Dedifferentiated amniotic fluid mesenchymal stem cell (primary cell): ENCODE results near the gene VPS13D.
A peak's percentile ranks its signal among the peaks of the same experiment; 100 is the strongest.
"Not testable (repeated sequence)": the region's sequence is repeated elsewhere in the genome, so short reads cannot be mapped to it uniquely, and the experiment has no call there.

Source experiments
- DNase-seq: peaks from one replicate; pipeline ENCODE4 v3.0.0-alpha.2; 2016; ENCODE audit errors: extremely low spot score

Gene VPS13D

DNA sequence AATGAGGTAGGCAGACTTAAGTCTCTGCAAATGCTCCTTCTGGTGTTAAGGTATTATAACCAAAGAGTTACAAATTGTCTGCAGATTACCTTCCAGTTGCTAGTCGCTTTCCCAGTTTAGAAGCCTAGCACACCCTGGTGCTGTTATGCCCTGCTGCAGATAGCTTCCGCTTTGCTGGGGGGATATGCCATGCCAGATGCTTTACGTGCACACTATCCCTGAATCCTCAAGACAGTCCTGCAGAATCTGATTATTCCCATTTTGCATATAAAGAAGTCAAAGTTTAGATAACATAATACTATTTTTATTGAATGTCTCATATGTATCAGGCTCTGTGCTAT, 221.7 kb downstream of the VPS13D start:
- no peak for DNase-seq

DNA sequence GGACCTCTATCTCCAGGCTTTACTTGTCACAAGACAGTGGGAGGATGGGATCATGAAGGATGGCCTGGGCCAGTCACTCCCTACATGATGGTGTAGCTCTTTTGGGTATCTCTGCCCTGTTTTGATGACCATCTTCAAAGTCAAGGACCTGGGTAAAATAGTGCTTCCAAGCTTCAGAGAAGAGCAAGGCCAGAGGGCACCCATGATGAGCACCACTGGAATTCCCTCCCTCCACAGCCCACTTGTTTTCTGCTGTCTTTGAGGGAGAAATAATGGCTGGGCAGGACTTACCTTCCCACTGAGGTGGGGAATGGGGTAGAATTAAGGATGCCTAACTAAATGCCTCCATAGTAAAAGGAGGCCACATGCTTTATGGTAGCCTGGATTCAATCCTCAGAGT, 222.4 kb downstream of the VPS13D start:
- DNase-seq, result no peak

DNA sequence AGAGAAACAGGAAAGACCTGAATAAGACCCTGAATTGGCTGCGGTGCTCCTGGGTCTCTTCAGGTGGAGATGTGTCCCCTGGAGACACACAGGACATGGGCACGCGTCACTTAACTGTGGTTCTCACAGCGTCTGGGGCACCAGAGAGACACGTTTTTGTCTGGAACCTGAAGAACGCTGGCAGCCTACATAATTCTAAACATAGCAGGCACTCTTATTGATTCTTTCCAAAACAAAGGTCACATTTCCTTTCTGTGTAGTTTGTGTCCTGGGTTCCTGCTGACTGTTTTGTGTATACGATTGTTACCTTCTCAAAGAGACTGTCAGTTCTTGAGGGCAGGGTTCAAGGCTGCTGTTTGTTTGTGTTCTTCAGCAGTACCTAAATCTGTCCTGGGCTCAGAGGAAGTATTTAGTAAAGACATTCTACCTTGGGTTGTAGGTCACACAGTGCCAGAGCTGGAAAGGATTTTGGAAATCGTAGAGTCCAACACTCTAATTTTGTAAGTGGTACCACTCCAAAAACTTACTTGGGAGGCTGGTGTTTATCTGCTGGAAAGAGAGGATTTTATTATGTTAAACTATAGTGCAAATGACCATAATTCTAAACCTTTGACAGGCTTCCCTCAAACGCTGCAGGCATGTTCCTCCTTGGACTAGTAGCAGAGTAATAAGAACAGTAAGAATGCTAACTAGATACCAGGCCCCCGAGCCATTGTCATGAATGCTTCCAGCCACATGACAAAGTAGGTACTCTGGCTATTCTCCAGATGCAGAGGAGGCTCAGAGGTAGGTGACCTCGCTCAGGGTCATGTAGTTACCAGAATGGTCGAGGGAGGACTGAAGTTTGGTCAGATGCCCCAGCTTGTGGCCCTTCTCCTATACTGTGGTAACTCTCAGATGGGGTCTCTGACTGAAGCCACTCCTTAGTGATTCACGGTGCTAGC, 223.8 kb downstream of the VPS13D start:
- DNase-seq, result no peak

DNA sequence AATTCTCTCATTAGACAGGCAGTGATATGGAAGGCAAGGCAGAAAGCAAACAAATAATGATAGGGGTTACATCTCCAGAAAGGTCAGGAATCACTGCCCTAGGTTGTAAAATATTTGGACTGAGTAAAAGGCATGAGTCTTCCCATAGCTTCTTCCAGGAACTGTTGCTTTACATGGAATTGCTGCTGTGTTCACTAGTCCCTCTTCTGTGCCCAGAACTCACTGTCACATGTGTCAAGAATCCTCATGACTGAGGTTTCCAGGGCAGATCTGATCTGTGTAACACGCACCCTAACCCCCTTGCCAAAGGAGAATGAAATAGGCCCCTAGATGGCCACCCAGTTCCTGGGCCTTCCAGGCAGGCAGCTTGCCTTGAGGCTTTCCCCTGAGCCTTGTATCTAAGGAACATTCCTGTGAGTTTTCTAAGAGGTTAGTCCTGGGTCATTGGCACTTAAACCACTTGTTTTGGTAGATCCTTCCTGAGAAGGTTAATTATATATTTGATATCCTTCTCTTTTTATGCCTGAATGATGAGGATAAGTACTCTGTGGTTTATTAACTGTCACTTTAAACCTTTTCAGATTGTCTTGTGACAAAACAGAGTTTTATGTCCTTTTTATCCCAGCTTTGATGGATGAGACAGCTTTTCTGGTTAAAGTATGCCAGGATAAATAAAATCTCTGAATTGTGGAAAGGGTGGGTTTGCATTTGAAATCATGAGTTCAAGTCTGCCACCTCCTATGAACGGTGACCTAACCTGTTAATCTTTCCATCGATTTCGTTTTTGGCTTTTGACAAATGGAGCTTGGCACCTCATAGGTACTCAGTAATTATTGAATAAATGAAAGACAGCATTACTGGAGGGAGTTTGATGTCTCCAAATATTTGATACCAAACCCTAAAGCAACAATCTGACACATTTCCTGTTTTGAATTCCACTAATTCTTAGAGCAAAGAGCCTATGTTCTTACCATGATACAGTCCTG, 224.9 kb downstream of the VPS13D start:
- DNase-seq, result peak; percentile 52

DNA sequence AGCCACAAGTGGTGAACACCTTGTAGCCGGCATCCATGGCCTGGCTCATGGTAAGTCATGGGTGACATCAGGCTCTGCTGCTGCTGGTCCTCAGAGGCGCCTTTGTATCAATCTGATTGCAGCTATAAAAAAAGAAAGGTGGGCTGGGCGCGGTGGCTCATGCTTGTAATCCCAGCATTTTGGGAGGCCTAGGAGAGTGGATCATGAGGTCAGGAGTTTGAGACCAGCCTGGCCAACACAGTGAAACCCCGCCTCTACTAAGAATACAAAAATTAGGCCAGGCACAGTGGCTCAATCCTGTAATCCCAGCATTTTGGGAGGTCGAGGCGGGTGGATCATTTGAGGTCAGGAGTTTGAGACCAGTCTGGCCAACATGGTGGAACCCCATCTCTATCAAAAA, 226.3 kb downstream of the VPS13D start:
- not testable (repeated sequence) for DNase-seq

DNA sequence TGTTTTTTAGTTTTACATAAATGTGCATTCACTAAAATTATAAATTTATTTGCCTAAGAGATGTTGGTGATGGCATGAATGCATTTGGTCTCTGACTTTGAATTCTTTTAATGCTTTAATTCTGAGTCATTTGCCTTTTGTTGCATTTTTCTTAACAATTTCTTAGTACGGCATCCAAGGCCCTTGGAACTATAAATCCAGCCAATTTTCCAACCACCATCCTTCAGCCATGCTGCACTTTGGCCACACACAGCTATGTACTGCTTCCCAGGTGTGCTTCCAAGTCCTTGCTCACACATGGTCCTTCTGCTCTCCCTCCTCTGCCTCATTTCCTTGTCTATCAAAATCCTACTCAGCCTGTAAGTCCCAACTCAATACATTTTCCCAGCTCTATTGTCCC, 227.1 kb downstream of the VPS13D start:
- peak; percentile 64 for DNase-seq

DNA sequence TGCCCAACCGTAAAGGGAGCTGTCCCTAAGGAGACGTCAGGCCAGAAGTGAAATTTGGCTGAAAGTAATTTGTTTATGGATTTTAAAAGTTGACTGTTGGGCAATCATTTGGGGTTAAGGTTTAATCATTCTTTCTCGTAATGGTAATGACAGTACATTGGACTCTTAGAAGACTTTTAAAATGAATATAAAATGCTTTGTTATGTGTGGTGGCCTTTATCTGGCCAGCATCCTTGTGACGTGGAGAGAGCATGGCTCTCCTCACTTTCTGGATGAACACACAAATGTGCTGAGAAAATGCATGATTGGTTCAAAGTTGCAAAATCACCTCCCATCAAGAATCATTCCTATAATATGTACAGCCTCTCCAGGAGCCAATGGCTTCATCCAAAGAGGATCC, 227.9 kb downstream of the VPS13D start:
- DNase-seq, result no peak

DNA sequence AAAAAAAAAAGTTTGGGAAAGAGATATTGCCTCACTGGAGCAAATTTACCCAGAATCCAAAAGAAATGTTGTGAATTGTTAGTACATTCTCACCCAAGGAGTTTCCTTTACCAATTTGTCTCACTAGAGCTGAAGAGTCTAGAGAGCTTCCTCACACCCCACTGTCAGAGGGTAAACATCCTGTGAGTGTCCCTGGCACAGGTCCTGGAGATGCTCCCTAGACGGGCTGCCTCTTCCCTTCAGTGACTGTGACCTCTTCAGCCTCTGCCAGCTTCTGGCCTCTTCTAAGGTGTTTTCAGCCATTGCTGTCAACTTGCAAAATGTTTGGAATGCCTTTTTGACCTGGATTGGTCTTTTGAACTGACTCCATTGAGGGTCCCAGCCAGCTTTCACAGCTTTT, 228.7 kb downstream of the VPS13D start:
- no peak for DNase-seq

DNA sequence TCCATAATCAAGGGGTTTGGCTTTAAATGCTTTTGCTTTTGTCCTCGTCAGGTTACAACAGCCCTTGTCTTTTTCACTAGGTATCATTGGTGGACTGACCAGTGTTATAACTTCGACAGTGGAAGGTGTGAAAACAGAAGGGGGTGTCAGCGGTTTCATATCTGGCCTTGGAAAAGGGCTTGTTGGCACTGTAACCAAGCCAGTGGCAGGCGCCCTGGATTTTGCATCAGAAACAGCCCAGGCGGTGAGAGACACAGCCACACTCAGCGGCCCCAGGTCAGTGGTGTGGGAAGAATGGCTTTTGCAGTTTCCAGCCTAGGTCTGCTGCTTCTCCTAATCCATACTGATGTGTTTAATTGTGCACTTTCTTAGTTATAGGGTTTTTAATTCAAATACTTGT, 230.3 kb downstream of the VPS13D start:
- DNase-seq, result no peak

DNA sequence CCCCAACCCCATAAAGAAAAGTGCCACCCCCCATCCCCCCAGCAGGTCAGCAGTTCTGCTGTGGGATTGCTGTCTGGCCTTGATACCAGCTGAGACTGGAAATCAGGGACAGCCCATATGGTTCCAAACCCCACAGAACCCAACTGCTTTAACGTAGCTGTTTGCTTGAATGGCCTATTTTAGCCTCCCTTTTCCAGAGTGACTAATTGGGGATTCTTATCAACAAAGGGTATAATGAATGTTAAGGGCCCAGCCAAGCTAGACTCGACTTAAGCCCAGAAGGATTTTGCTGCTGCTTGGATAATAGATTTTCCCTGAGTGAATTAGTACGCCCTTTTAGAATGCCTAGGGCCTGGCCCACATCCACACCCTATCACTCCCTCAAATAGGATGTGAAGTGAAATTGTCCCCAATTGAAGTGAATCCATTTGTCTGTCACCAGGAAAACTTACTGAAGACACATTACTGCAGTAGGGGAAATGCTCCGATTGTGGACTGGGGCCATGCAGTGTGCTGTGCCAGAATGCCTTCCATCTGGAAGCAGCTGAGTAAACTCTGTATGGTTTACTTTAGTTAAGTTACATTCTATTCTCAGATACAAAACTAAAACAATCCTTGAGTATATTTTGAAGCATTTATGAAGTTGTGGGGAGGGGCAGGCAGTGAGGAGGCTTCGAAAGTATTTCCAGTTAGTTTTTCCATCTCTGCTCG, 231.2 kb downstream of the VPS13D start:
- peak; percentile 40 for DNase-seq

DNA sequence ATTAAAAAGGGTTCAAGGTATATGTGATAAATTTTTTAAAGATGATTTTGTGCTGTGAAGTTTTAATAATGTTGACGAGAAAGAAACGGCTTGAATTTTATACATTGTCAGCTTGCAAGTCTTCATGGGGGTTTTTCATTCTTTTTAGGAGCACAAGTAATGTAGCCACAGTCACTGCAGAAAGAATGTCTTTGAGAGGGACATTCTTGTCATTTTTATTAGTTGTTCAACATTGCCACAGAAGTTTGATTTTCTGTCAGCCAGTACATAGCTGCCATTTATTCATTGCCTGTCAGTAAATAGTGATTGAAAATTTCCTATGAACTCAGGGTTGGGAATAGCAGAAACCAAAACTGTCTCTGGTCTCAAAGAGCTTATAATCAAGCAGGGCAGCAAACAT, 231.9 kb downstream of the VPS13D start:
- DNase-seq, result no peak

DNA sequence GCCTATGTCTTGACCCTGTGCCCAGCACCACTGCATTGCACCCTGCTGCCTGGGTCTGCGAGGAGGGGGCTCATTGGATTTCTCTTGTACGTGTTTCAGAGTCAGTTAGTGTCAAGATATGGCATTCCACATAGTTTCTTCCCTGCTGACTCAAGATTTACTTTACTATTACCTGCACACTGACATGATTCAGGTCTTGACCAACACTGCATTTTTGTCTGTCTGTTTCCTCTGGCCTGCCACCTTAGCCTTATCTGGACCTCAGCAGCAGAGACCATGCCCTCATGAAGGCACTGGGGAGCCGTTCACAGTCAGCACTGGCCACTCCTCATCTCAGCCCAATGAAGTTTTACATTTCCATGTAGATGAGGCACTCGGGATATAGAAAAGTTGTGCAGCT, 232.8 kb downstream of the VPS13D start:
- DNase-seq, result no peak

DNA sequence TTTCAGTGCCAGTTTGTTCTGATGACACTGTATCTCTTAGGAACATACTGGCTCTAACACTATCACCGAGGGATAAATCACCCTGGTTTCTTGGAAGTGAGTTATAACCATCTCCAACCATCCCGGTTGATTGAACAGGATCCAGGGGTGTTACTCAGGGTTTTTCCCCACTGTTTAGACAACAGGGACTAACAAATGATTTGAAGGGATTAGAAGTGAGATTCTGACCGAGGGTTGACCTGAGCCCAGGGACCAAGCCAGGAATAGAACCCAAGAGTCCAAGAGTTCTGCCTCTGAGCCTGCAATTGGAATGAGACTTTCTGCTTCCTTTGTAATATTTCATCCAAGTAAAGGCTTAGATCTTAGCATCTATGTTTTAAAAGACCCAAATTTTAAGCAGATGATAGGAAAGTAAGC, 234.2 kb downstream of the VPS13D start:
- DNase-seq, result no peak

DNA sequence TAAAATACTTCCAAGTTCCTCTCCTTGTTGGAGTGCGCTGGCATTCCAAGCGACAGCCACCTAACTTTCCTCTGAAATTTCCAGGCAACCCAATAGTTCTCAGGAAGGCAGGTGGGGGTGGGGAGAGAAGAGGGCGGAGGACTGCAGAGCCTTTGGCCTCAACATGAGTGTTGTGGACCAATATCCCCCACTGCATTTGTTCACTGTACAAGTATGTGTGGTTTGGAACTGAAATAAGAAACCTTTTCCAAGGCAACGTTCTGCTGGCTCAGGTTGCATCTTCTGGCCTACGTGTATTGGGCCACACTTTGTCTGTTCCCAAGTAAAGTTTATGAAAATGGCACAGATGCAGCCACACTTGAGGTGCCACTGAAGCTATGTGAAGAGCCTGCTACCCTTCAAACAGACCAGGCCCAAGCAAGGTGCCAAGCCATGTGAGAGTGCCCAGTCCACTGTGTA, 234.8 kb downstream of the VPS13D start:
- DNase-seq, result peak; percentile 91

DNA sequence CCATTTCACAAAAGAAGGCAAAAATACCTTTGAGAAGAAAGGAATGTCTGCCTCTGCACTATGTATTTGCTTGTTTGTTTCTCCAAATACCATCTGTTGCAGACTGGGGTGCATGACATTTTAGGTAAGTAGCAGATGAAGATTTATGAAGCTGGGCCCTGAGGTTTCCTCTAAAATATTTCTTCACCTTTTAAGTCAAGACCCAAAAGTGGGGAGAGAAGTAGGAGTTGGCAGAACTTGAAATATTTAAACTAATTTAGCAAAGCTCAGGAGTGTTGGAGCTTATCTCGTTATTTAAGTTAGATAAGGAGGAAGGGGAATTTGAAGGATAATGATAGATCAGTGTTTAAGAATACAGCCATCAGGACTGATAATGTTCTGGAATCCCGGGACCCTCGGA, 235.3 kb downstream of the VPS13D start:
- DNase-seq, result no peak

DNA sequence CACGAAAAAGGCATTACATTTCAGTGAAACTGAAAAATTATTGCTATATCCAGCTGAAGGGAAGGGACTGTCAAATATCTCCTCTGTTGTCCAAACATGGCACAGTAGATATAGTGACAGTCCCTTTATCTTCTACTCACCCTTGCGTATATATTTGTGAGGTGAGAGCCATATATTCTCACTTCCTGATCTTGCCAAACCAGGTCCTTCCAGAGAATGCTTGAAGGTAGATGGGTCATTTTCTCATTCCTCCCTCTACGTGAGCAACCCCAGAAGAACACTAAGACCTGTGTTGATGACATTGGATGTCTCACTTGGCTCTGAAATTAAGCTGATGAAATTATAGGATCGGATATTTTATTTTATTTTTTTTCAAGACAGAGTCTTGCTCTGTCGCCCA, 237.0 kb downstream of the VPS13D start:
- DNase-seq, result no peak

DNA sequence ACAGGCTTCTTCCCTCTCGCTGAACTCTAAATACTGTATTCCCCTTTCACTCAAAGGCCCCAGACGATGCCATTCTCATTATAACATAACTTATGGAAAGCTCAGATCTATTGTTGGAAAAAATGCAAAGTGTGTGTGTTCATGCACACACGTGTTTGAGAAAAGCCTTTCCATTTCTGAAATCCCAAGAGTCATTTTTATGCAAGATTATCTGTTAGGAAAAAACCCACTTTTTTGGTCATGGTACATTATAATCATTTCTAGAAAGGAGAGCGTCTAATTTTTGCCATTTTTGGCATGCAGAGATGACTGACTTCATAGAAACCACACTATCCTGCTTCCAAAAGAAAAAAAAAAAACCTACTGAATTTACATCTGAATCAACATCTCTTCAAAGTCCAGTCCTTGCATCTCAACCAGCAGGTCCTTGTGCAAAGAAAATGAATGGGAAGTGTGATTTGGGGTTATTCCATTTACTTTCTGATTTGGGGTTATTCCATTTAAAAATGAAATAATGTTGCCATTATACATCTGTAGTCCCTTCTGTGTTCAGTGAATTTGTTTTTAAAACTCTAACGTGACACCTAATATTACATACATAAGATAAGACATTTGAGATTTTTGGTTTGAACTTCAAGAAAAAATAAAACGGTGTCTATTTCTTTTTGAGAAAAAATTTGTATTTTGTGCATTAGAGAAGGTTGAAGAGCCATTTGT, 237.9 kb downstream of the VPS13D start:
- DNase-seq, result no peak

DNA sequence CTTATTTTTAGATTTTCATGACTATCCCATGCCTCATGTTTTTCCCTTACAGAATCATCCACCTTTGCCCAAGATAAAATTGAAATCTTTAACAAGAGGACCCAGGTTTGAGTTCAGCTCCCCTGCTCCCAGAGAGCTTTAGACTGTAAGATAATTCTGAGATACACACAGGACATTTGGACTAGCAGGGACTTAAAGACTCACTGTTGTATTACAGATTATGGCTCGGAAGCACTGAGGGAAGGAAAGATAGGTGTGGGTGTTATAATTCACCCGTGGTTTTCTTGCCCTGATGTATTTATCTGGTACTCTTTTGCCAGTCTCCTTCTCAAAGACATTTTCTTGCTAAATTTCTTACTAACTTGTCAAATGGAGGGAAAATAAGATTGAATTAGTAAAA, 238.5 kb downstream of the VPS13D start:
- no peak for DNase-seq

DNA sequence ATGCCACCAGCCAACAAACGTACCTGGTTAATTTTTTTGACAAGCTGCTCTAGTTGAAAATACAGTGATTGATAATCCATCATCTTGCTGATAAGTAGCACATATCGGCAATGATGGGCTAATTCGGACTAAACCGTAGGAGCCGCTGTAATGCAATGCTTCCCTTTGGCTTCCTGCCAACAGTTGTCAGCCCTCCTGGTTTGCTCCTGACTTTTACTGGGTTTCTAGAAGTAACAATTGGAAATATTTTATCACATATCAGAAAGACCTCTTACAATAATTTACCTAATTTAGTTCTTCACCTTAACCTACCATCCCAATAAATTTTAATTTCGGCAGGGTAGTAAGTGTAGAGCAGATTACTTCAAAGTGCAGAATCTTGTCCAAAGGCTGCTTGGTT, 239.7 kb downstream of the VPS13D start:
- no peak for DNase-seq

DNA sequence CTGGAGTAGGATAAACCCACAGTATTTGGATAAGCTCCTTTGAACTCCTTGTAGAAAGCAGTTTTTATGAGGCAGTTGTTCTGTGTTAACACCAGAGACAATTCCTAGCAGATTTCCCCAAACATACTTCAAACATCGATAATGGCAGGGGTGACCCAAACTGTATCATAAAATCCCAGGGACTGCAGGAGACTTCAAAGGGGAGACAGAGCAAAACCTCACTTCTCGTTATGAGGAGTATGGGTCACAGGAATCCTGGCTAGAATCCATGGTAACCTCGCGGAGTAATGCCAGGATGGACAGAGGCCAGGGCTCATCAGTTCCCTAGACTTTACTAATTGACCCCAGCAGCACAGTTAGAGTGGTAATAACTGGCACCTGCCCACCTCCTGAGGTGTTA, 240.2 kb downstream of the VPS13D start:
- no peak for DNase-seq

DNA sequence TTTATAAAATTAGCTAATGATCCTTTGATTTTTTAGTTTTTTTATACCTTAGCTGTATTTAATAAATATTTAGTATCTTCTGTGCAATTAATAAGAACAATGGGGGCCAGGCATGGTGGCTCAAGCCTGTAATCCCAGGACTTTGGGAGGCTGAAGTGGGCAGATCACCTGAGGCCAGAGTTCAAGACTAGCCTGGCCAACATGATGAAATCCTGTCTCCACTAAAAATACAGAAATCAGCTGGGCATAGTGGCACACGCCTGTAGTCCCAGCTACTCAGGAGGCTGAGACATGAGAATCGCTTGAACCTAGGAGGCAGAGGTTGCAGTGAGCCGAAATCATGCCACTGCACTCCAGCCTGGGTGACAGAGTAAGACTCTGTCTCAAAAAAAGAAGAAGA, 241.1 kb downstream of the VPS13D start:
- DNase-seq, result not testable (repeated sequence)
